Erythroblast (primary cell): Measurements from ENCODE around the gene MOB1A.
A peak's percentile ranks its signal among the peaks of the same experiment; 100 is the strongest.
"Not testable (repeated sequence)": the region's sequence is repeated elsewhere in the genome, so short reads cannot be mapped to it uniquely, and the experiment has no call there.

Source experiments
- DNase-seq, 2 experiments: peaks; one replicate each; lab custom pipeline; 2025; lab: John Stamatoyannopoulos, UW
- GATA1 ChIP-seq: IDR thresholded peaks from 2 replicates; pipeline ENCODE4 v1.6.1; 2011; ENCODE audit warnings: low read depth, mild to moderate bottlenecking, control low read depth, low read length, moderate library complexity
- POLR2A ChIP-seq: IDR thresholded peaks from 2 replicates; pipeline ENCODE4 v1.6.1; 2011; ENCODE audit warnings: mild to moderate bottlenecking, low read length

MOB1A gene

DNA sequence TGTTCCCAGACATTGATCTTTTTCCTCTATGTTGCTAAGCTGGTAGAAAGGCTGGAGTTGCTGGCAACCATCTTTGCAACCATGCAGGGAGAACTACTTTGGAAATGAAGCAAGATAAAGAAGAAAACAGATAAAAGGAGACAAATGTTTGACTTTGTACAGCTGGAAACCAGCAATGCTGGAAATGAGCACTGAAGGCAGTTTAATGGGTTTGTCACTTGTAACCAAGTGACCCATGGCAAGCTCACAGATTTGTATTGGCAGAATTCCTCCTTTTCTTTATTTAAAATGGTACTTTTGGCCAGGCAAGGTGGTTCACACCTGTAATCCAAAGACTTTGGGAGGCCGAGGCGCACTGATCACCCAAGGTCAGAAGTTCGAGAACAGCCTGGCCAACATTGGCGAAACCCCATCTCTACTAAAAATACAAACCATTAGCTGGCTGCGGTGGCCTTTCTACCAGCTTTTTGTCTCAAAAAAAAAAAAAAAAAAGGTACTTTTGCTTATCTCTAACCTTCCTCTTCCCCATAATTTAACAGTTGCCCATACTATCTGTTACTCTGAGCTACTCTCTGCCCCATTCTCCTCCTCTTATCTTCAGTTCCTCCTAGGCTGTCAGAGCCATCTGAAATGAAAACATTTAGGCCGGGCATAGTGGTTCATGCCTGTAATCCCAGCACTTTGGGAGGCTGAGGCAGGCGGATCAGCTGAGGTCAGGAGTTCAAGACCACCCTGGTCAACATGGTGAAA is 28.9 kb downstream of the MOB1A start:
- DNase-seq, result peak; percentile 36 to 63

DNA sequence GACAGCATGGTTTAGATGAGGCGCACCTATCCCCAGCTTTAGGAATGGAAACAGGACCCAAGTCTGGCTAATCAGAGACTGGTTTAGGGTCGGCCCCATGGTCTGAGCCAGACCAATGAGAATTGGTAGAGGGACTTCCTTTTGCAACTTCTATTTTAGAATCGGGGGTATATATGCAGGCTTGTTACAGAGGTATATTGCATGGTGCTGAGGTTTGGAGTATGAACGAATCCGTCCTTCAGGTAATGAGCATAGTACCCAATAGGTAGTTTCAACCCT is 29.5 kb downstream of the MOB1A start:
- DNase-seq, result peak in 1 of 2 experiments; percentile 16
- no peak for TF ChIP-seq GATA1
- TF ChIP-seq POLR2A, result no peak

More for the DNA sequence above, 28.9 kb downstream of the MOB1A start:
- no peak for TF ChIP-seq POLR2A
- no peak for TF ChIP-seq GATA1

DNA sequence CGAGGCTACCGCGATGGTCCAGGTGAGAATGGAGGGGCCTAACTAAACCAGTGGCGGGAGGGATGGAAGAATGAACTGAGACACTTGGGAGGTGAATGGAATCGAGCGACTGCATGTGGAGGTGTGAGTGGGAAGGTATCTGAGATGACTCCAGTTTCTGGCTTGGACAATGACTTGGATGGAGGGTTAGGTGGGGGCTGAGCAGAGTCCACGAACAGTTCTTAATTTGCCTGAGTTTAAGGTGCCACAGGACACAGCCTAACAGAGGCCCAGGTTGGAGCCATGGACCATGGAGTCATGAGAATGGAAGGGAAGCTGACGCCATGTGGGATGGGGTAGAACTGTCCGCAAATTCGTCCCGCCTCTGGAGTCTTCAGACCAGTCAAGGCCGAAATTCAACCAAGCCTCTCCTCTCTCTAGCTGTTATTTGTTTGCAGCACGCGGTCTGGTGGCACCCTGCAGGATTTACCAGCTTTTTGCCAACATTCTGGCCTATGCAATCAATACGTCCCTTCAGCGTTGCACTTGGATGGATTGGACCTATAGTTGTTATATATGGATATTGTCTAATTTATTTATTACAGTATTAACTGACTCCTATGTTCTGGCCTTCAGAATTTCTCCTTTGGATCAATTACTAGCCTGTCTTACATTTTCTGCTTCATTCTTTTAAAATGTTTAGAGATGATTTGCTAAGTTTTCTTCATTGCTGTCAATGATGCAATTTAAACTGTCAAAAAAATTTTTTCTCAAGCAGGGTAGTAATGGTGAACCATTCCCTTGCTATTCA is 30.0 kb downstream of the MOB1A start:
- DNase-seq, result peak in 1 of 2 experiments; percentile 39
- TF ChIP-seq GATA1 (no peak), POLR2A (no peak)

DNA sequence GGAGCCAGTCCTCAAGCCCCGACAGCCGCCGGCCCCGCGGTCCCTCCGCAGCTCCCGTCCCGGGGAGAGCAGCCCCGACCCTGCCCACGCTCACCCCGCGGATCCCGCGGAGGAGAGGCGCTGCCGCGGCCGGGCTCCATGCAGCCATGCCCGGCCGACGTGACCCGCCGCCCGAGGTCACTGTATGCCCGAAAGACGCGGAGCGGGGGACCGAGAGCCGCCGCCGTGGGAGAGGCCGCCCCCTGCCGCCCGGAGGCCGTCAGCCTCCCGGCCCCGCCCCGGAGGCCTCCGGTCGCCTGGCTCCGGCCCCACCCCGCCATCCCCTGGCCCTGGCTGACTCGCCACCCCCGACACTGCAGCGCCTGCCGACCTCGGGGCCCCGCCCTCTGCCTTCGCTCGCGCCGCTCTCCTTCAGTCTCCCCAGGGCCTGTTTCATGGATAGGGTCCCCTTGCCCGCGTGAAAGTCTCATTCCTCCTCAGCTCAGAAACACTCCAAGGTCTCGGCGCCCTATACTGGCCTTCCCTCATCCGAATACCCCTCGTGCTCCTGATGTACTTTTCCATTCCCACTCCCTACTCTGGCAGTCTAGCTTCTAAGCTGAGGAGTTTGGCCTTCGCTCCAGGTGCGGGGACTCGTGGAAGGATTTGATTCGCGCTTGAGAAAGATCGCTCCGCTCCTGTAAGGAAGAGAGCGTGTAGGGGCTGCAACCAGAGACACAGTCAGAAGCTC is 30.8 kb downstream of the MOB1A start, which contains the start of gene BOLA3:
BOLA3 (minus strand) TSS at position 186 of the 730 bp plus-strand sequence; CDS start at position 148, 38 bp downstream.
- TF ChIP-seq POLR2A, result peak; percentile 68
- TF ChIP-seq GATA1, result no peak
- DNase-seq, result peak; percentile 92 to 95

DNA sequence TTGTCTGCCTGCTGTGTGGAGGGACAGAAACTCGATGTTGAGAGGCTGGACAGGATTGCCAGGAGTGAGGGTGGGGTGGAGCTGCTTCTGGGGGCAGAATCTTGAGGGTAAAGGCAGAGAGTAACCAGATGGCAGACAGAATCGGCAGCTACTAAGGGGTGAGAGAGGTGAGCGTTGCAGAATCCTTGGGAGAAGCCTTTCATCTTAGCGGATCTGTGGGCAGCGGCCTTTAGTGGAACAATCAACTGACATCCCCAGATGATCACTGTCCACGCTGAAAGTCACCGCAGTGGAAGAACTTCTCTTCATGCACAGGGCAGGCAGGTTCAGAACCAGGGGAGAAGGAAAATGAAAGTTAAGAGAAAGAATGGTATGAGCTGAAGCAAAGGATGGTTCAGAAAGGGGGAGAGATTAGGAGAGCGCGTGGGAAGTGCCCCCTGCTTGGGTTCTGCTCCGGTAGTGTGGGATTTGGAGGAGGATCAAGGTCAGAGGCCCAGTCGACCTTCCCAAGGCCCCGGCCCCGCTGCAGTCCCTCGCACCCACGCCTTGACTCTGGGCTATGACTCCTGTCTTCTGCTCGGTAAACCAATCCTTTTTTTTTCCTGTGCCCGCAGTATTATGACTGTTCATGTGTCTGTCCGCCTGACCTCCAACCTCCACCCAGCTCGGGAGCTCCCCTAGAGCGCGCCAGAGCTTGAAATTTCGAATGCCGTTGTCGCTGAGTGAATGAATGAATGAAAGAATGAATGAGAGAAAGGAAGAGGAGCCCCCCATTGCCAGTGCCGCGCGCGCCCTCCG is 31.6 kb downstream of the MOB1A start:
- DNase-seq, result peak; percentile 51 to 76

DNA sequence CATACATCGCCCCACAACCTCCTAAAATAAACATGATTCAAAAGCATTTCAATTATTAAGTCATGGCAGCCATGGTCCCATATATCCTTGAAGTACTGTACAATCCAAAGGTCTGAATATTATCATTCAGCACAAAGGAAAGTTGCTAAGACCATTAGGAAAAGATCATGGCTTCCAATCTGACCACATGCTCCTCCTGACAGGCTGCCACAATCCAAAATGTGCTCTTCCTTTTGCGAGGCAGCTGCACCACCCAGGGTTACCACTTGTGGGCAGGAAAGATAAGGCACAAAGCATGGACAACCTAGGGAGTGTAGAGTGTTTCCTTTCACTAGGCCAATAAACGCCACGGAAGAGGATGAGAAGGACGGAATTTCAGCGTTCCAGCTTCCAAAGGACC is 36.3 kb downstream of the MOB1A start:
- DNase-seq, result peak; percentile 58 to 75
- no peak for TF ChIP-seq POLR2A
- TF ChIP-seq GATA1, result no peak

More for the DNA sequence above, 31.6 kb downstream of the MOB1A start:
- TF ChIP-seq GATA1 (no peak), POLR2A (no peak)

DNA sequence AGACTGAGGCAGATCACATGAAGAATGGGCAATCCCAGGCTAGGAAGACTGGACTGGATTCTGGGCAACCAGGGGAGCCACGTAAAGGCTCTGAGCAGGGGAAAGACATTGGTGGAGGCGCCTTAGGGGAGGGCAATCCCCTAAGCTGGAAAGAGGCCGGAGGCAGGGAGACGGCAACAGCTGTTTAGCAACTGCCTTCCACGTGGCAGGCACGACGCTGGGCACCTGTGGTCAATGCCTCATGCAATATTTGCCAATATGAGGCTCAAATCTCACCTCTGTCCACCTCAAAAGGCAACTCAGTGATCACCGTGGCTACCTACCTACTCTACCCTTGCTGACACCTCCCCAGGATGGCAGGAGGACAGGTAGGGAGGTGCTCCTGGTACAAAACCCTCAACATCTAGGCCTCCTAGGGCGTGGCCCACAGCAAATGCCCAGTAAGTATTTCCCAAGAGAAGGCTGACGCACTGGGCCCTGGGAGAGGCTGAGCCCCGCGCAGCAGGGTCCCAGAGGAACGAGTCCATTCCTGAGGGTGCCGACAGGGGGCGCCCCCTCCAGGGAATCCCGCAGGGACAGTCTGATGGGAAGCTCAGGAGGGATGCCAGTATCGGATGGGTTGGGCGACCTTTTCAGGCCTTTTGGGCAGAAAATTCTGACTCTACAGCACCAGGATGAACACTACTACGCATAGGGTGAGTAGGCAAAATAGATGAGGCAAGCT is 39.9 kb downstream of the MOB1A start:
- DNase-seq, result no peak
- no peak for TF ChIP-seq GATA1

DNA sequence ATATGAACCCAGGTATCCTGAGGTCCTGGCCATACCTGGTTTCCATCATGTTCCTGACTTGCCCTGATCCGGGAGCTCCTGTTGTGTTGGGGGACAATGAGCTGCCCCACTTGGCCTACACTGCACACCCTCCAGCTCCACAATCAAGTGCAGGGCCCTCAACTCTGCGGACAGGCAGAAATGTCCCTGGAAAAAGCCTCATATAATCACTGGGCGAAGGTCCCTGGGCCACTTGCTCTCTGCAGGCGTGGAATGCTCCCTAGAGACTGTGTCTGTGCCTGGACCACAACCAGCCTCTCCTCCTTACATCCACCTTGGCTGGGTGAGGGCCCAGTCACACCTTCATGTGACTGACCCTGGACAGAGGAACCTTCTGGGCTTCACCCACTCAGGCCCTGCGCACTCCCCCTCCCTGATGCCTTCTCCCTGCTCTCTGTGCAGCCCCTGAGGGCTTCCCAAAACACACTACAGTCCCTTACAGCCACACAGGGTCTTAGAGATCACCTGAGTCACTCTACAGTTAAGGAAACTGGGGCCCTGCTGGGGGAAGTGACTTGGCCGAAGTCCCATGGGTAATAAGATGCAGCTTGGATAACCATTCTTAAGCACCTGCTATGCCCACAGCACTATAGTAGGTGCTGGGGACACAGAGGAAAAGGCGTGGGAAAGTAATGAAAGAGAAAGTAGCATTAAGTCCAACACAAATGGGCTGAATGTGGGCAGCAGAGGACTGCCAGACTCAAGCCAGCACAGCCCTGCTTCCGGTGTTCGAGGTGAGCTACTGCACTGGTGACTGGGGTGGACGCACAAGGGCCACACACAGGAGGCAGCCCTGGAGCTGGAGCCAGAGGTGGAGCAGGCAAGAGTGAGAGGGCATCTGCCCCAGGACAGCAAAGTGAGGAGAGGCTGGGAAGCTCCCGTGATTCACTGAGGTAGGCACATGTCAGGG is 40.8 kb downstream of the MOB1A start:
- peak; percentile 34 to 35 for DNase-seq
- no peak for TF ChIP-seq POLR2A
- TF ChIP-seq GATA1, result no peak

DNA sequence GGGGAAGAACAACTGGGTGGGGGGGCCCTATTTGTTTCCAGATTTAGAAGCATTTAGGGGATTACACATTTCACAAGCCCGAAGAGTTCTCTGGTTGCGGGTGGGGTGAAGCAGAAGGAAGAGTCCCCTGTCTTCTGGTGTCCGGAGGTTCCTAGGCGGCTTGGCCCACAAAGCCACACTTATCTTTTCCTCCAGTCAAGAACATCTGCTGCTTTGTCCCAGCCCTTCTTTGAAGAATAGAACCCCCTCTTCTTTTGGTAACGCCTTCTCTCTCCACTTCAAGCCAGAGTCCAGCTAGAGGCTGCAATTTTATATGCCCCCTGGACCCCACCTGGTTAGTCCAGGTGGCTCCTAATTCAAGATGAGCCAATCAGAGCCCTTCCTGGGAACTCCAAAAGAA is 46.8 kb downstream of the MOB1A start:
- TF ChIP-seq GATA1, result no peak
- no peak for TF ChIP-seq POLR2A
- DNase-seq, result peak; percentile 69 to 89

DNA sequence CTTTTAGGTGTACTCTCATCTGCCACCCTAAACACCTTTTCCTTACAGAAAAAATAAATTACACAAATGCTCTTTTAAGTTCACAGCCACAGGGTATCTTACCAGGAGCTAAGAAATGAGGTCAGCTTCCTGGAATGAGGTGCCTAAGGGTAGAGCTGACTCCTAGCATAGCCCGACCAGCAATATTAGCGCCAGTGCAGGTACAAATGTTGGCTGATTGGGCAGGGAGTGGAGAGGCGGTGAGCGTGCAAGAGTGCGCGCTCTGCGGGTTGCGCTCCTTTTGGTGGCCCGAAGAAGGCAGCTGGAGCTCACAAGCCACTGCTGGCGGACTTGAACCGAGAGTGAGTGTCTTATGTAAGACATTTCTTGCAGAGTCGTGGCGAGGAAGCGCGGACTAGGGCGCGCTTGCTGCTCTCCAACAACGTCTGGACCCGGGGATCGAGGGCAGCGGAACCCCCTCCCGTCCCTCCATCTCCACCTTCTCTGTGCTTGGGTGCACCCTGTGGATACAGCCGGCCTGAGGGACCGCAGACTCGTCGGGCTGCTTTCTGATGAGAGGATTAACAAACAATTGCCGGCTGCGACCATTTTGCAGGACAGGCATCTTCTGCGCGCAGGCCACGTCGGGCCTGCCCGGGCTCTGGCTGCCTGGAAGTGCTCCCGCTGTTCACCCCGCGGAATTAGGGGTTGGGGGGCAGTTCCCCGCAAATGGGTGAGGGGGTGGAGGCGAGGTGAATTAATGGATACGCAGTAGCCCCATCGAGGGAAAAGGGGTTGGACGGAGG is 48.3 kb downstream of the MOB1A start:
- DNase-seq, result peak in 1 of 2 experiments; percentile 18

DNA sequence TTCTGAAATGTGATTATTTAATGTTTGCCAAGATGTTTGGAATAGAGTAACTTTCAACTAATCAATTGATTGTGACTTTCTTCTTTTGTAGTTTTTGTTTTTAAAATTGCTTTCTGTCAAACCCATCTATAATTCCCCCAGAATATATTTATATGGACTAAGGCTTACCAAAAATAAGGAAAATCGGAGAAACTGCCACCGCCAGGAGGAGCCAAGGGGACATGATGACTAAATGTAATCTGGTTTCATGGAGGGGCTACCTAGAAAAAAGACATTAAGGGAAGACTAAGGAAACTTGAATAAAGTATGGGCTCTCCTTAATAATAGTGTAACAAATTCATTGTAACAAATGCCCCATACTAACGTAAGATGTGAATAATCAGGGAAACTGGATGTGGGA is 50.5 kb downstream of the MOB1A start:
- no peak for TF ChIP-seq POLR2A
- no peak for TF ChIP-seq GATA1
- no peak for DNase-seq

More for the DNA sequence above, 48.3 kb downstream of the MOB1A start:
- TF ChIP-seq GATA1 (no peak), POLR2A (no peak)

DNA sequence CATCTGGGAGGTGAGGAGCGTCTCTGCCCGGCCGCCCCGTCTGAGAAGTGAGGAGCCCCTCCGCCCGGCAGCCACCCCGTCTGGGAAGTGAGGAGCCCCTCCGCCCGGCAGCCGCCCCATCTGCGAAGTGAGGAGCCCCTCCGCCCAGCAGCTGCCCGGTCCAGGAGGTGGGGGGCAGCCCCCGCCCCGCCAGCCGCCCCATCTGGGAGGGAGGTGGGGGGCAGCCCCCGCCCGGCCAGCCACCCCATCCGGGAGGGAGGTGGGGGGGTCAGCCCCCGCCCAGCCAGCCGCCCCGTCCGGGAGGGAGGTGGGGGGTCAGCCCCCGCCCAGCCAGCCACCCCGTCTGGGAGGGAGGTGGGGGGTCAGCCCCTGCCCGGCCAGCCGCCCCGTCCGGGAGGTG is 54.7 kb downstream of the MOB1A start:
- not testable (repeated sequence) for DNase-seq

DNA sequence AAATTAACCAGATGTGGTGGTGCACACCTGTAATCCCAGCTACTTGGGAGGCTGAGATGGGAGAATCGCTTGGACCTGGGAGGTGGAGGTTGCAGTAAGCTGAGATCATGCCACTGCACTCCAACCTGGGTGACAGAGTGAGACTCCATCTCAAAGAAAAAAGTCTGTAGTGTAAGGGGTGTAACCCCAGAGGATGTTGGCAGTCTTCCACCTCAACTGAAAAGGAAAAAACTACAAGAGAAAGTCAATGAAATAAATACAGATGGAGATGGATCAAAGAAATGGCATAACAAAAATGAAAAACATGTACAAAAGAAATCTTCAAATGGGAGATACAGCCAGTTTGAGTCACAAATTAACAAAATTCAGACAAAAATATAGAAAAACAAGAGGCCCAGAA is 56.8 kb downstream of the MOB1A start:
- peak; percentile 12 to 22 for DNase-seq
